ENCODE measurements around the gene NTN1.
"Not testable (repeated sequence)": the region's sequence is repeated elsewhere in the genome, so short reads cannot be mapped to it uniquely, and the experiment has no call there.

NTN1 gene

GRCh38 chr17:9123594-9124553 is 102.6 kb downstream of the NTN1 start:
- no peak for DNase-seq (ENCODE audit: low read depth in 3 of 3)

GRCh38 chr17:9124554-9124935 is 103.2 kb downstream of the NTN1 start:
- no peak for DNase-seq (ENCODE audit: low read depth in 3 of 3)

- no peak for DNase-seq (ENCODE audit: low read depth in 3 of 3)
Observed at GRCh38 chr17:9125722-9126121, 104.4 kb downstream of the NTN1 start.

- no peak for DNase-seq (ENCODE audit: low read depth in 3 of 3)
Observed at GRCh38 chr17:9127340-9127739, 106.0 kb downstream of the NTN1 start.

- no peak for DNase-seq (ENCODE audit: low read depth in 3 of 3)
Observed at GRCh38 chr17:9131371-9131770, 110.1 kb downstream of the NTN1 start.

GRCh38 chr17:9132291-9132690 is 111.0 kb downstream of the NTN1 start:
- no peak for DNase-seq (ENCODE audit: low read depth in 3 of 3)

GRCh38 chr17:9132944-9133610 is 111.8 kb downstream of the NTN1 start:
- no peak for DNase-seq (ENCODE audit: low read depth in 3 of 3)

GRCh38 chr17:9138161-9138717 is 116.9 kb downstream of the NTN1 start:
- no peak for DNase-seq (ENCODE audit: low read depth in 3 of 3)

- no peak for DNase-seq (ENCODE audit: low read depth in 3 of 3)
Observed at GRCh38 chr17:9139695-9140094, 118.4 kb downstream of the NTN1 start.

- no peak for DNase-seq (ENCODE audit: low read depth in 3 of 3)
Observed at GRCh38 chr17:9140550-9141424, 119.5 kb downstream of the NTN1 start.

GRCh38 chr17:9141425-9141753 is 120.1 kb downstream of the NTN1 start:
- DNase-seq (ENCODE audit: low read depth in 3 of 3): no peak

- no peak for DNase-seq (ENCODE audit: low read depth in 3 of 3)
Observed at GRCh38 chr17:9142772-9143494, 121.6 kb downstream of the NTN1 start.

- no peak for DNase-seq (ENCODE audit: low read depth in 3 of 3)
Observed at GRCh38 chr17:9144502-9145249, 123.4 kb downstream of the NTN1 start.

- DNase-seq (ENCODE audit: low read depth in 3 of 3): no peak
Observed at GRCh38 chr17:9146064-9146463, 124.8 kb downstream of the NTN1 start.

GRCh38 chr17:9148905-9149525 is 127.7 kb downstream of the NTN1 start:
- no peak for DNase-seq (ENCODE audit: low read depth in 3 of 3)

GRCh38 chr17:9150446-9151090 is 129.3 kb downstream of the NTN1 start:
- DNase-seq (ENCODE audit: low read depth in 3 of 3): no peak

- DNase-seq (ENCODE audit: low read depth in 3 of 3): no peak
Observed at GRCh38 chr17:9151091-9151490, 129.8 kb downstream of the NTN1 start.

GRCh38 chr17:9151740-9152139 is 130.4 kb downstream of the NTN1 start:
- not testable (repeated sequence) for DNase-seq (ENCODE audit: low read depth in 3 of 3)

Data from stimulated activated CD4-positive, alpha-beta T cell treated with anti-CD3 and anti-CD28 coated beads, TNF-alpha, amount 100 ng/mL, for 24 hours (primary cell).